Astrocyte (in vitro differentiated cells and primary cell): ENCODE data around the gene PARVB. TPM values are rescaled to one million over a fixed set of nuclear protein-coding genes. Genes with fewer than 3 reads are reported as not detected.

Source experiments
- DNase-seq: peaks from one replicate; pipeline ENCODE4 v3.0.0-alpha.2; 2010; ENCODE audit warnings: low read depth
- FAIRE-seq: peaks from 2 replicates; lab custom pipeline; 2011; peaks lifted over from hg19 to GRCh38; lab: Jason Lieb, UNC
- H2AFZ ChIP-seq: 2 replicates; pipeline ENCODE4 v1.6.0; 2012; ENCODE audit warnings: low read depth, low read length, inconsistent platforms
- H3K27ac ChIP-seq: 2 replicates; pipeline ENCODE4 v1.5.1; 2011; ENCODE audit warnings: low read depth, low read length, inconsistent platforms
- H3K27me3 ChIP-seq: 2 replicates; pipeline ENCODE4 v1.6.0; 2011; ENCODE audit warnings: low read length, inconsistent platforms; ENCODE audit not compliant: insufficient read depth
- H3K36me3 ChIP-seq: 2 replicates; pipeline ENCODE4 v1.5.1; 2011; ENCODE audit warnings: low read length, inconsistent platforms; ENCODE audit not compliant: insufficient read depth
- H3K4me1 ChIP-seq: 2 replicates; pipeline ENCODE4 v1.5.1; 2011; ENCODE audit warnings: low read length, inconsistent platforms; ENCODE audit not compliant: insufficient read depth
- H3K4me2 ChIP-seq: 2 replicates; pipeline ENCODE4 v1.6.0; 2012; ENCODE audit warnings: low read length, inconsistent platforms
- H3K4me3 ChIP-seq: 2 replicates; pipeline ENCODE4 v1.5.1; 2011; ENCODE audit warnings: low read depth, mild to moderate bottlenecking, low read length, inconsistent platforms; ENCODE audit not compliant: insufficient read depth
- H3K79me2 ChIP-seq: 2 replicates; pipeline ENCODE4 v1.6.0; 2012; ENCODE audit warnings: mild to moderate bottlenecking, low read length, inconsistent platforms; ENCODE audit not compliant: insufficient read depth
- H3K9ac ChIP-seq: 2 replicates; pipeline ENCODE4 v1.6.0; 2012; ENCODE audit warnings: mild to moderate bottlenecking, low read length, inconsistent platforms
- H3K9me3 ChIP-seq: 2 replicates; pipeline ENCODE4 v1.5.1; 2012; ENCODE audit warnings: low read depth, mild to moderate bottlenecking, low read length, inconsistent platforms; ENCODE audit not compliant: insufficient read depth
- H4K20me1 ChIP-seq: 2 replicates; pipeline ENCODE4 v1.6.0; 2012; ENCODE audit warnings: low read length, inconsistent platforms; ENCODE audit not compliant: insufficient read depth
- H3K27ac Mint-ChIP-seq: one replicate; pipeline ENCODE4 v1.8.0; 2021; ENCODE audit warnings: mild to moderate bottlenecking, mixed read lengths; ENCODE audit not compliant: unreplicated experiment
- H3K27me3 Mint-ChIP-seq: one replicate; pipeline ENCODE4 v1.8.0; 2021; ENCODE audit warnings: low read depth, mixed read lengths; ENCODE audit not compliant: unreplicated experiment
- H3K36me3 Mint-ChIP-seq: one replicate; pipeline ENCODE4 v1.8.0; 2021; ENCODE audit warnings: low read depth, mixed read lengths; ENCODE audit not compliant: unreplicated experiment
- H3K4me1 Mint-ChIP-seq: one replicate; pipeline ENCODE4 v1.8.0; 2021; ENCODE audit warnings: low read depth, mixed read lengths; ENCODE audit not compliant: unreplicated experiment
- H3K4me3 Mint-ChIP-seq: one replicate; pipeline ENCODE4 v1.8.0; 2021; ENCODE audit warnings: mild to moderate bottlenecking, moderate library complexity, mixed read lengths; ENCODE audit not compliant: unreplicated experiment
- H3K9me3 Mint-ChIP-seq: one replicate; pipeline ENCODE4 v1.8.0; 2021; ENCODE audit warnings: mild to moderate bottlenecking, mixed read lengths; ENCODE audit not compliant: unreplicated experiment
- CTCF ChIP-seq: IDR thresholded peaks from 2 replicates; pipeline ENCODE4 v1.5.1; 2011; ENCODE audit warnings: low read depth, mild to moderate bottlenecking, inconsistent platforms, low read length, moderate library complexity; ENCODE audit not compliant: insufficient read depth
- EZH2 ChIP-seq: IDR thresholded peaks from 2 replicates; pipeline ENCODE4 v1.6.1; 2012; ENCODE audit warnings: mild to moderate bottlenecking, low read length, inconsistent platforms; ENCODE audit not compliant: insufficient read depth
- total RNA-seq: library from RNA; stranded (reverse); gene quantifications from 2 replicates; pipeline ENCODE4 v1.2.1, GENCODE V29; 2021

The PARVB gene
- total RNA-seq, 1 donor from 2014 or later, result 22.0 TPM

- H3K27me3 ChIP-seq, result peaks cover 3% of the 10 kb centered on the region
- H3K9me3 ChIP-seq, result peaks cover 3% of the 10 kb centered on the region
- DNase-seq (no peak), FAIRE-seq (no peak)
- H3K4me1 ChIP-seq, result peaks cover 6% of the 10 kb centered on the region
- H3K79me2 ChIP-seq, result no peaks in the 10 kb centered on the region
- H3K4me1 Mint-ChIP-seq, result peaks cover 13% of the 10 kb centered on the region
- H3K36me3 Mint-ChIP-seq, result no peaks in the 10 kb centered on the region
- H4K20me1 ChIP-seq, result no peaks in the 10 kb centered on the region
- H3K9me3 Mint-ChIP-seq, result peaks cover 4% of the 10 kb centered on the region
- H3K27ac ChIP-seq, result no peak overlapping the region
- H3K36me3 ChIP-seq, result no peaks in the 10 kb centered on the region
- no peak overlapping the region for H3K4me3 ChIP-seq
- no peak overlapping the region for H3K4me3 Mint-ChIP-seq
- no peak for TF ChIP-seq CTCF
- TF ChIP-seq EZH2, result no peak
- no peak overlapping the region for H2AFZ ChIP-seq
- H3K27me3 Mint-ChIP-seq, result peaks cover 30% of the 10 kb centered on the region
- H3K27ac Mint-ChIP-seq, result no peak overlapping the region
- H3K4me2 ChIP-seq, result no peak overlapping the region
- no peak overlapping the region for H3K9ac ChIP-seq
These were observed 182.6 kb downstream of the PARVB start for GRCh38 chr22:44206696-44207095.

GRCh38 chr22:44207173-44207980 is 183.3 kb downstream of the PARVB start:
- peaks cover 6% of the 10 kb centered on the region for H3K4me1 Mint-ChIP-seq
- H3K9me3 Mint-ChIP-seq, result peaks cover 4% of the 10 kb centered on the region
- Histone ChIP-seq H3K4me2 (no peak overlapping the region), H2AFZ (no peak overlapping the region), H3K36me3 (no peaks in the 10 kb centered on the region), H3K9ac (no peak overlapping the region), H3K4me3 (no peak overlapping the region), H3K27ac (no peak overlapping the region), H3K4me1 (no peaks in the 10 kb centered on the region), H3K9me3 (peaks cover 3% of the 10 kb centered on the region), H3K79me2 (no peaks in the 10 kb centered on the region), H4K20me1 (no peaks in the 10 kb centered on the region), H3K27me3 (peaks cover 3% of the 10 kb centered on the region)
- FAIRE-seq (no peak), DNase-seq (no peak)
- H3K4me3 Mint-ChIP-seq, result no peak overlapping the region
- H3K27me3 Mint-ChIP-seq, result peaks cover 33% of the 10 kb centered on the region
- H3K27ac Mint-ChIP-seq, result no peak overlapping the region
- TF ChIP-seq EZH2 (no peak), CTCF (no peak)
- H3K36me3 Mint-ChIP-seq, result no peaks in the 10 kb centered on the region

GRCh38 chr22:44207981-44208317 is 183.8 kb downstream of the PARVB start:
- no peak for DNase-seq
- no peak overlapping the region for H2AFZ ChIP-seq
- Mint-ChIP-seq H3K36me3 (no peaks in the 10 kb centered on the region), H3K27me3 (peaks cover 33% of the 10 kb centered on the region), H3K27ac (no peak overlapping the region), H3K9me3 (peaks cover 4% of the 10 kb centered on the region), H3K4me3 (no peak overlapping the region), H3K4me1 (peaks cover under 1% of the 10 kb centered on the region)
- H3K36me3 ChIP-seq, result no peaks in the 10 kb centered on the region
- no peak overlapping the region for H3K4me2 ChIP-seq
- H3K9me3 ChIP-seq, result peaks cover 3% of the 10 kb centered on the region
- no peak for FAIRE-seq
- no peak for TF ChIP-seq EZH2
- no peak for TF ChIP-seq CTCF
- no peak overlapping the region for H3K27ac ChIP-seq
- H3K4me1 ChIP-seq, result no peaks in the 10 kb centered on the region
- no peak overlapping the region for H3K9ac ChIP-seq
- no peaks in the 10 kb centered on the region for H3K79me2 ChIP-seq
- no peak overlapping the region for H3K4me3 ChIP-seq
- peaks cover 3% of the 10 kb centered on the region for H3K27me3 ChIP-seq
- H4K20me1 ChIP-seq, result no peaks in the 10 kb centered on the region
